Testis (tissue), 2 donors: ENCODE measurements around the gene GMEB2.

Experiments used
- CTCF ChIP-seq, 3 experiments: fragments of 450-650 bp in 2 of 3; fragments of 200-600 bp in 1 of 3; sonication (generic) in 1 of 3; IDR thresholded peaks; one replicate each; pipeline ENCODE4 v1.5.1; 2016 to 2019; ENCODE audit warnings: antibody characterized with exemption in 3 of 3, mild to moderate bottlenecking in 2 of 3, moderate library complexity in 1 of 3
- POLR2A ChIP-seq: fragments of 450-650 bp; IDR thresholded peaks from one replicate; pipeline ENCODE4 v1.6.1; 2017; ENCODE audit warnings: antibody characterized with exemption, mild to moderate bottlenecking, moderate library complexity

- TF ChIP-seq CTCF (IDR thresholded peaks at IDR 0.05) (no peak), POLR2A (no peak)
Observed at GRCh38 chr20:63597651-63598478, 29.0 kb downstream of the GMEB2 start.
